Measurements from ENCODE around the gene CFAP107. TPM values are rescaled to one million over a fixed set of nuclear protein-coding genes. Genes with fewer than 3 reads are reported as not detected.

The CFAP107 gene
- total and polyA plus RNA-seq, 4 donors, result not detected

DNA sequence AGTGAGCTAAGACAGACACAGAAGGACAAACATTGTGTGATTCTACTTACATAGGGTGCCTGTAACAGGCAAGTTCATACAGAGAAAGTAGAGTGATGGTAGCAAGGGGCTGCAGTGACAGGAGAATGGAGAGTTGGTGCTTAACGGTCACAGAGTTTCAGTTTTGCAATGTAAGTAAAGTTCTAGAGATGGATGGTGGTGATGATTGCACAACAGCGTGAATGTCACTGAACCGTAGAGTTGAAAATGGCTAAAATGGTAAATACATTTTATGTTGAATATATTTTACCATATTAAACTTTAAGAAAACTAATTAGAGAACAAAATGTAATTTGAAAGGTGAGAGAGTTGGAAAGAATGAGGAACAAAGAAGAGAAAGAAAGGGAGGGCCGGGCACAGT is 8.7 kb downstream of the CFAP107 start:
- peaks cover 0 to 6% (median 2%) of the 10 kb centered on the region in 4 donors for H3K27me3 ChIP-seq (ENCODE audit: control insufficient read depth in 4 of 4, insufficient read depth in 4 of 4, low read length in 3 of 4)
- no peak overlapping the region for H3K9ac ChIP-seq (ENCODE audit: low read depth in 1 of 2, low read length in 2 of 2)
- no peak for DNase-seq (ENCODE audit: low spot score)
- no peak overlapping the region for H3K4me3 ChIP-seq (ENCODE audit: low read depth in 1 of 3, low read length in 3 of 3)
- H3K4me1 ChIP-seq (ENCODE audit: control insufficient read depth in 4 of 4, insufficient read depth in 4 of 4, low read length in 3 of 4), result no peaks in the 10 kb centered on the region
- H3K27ac ChIP-seq (ENCODE audit: low read depth in 1 of 2, low read length in 2 of 2), result no peak overlapping the region
- WGBS, result 79% methylated on average over 4 of the region's 4 CpGs
- H3K9me3 ChIP-seq (ENCODE audit: control insufficient read depth in 4 of 4, low read length in 3 of 4), result peaks cover 0 to 5% (median 0%) of the 10 kb centered on the region in 4 donors
- TF ChIP-seq RAD21 (IDR thresholded peaks at IDR 0.05) (no peak), RXRA (IDR thresholded peaks at IDR 0.05) (no peak), TAF1 (conservative IDR thresholded peaks at IDR 0.05) (no peak), GABPA (IDR thresholded peaks at IDR 0.05 in 1 of 2, conservative IDR thresholded peaks at IDR 0.05 in 1 of 2) (no peak), FOXA2 (IDR thresholded peaks at IDR 0.05) (no peak), SP1 (IDR thresholded peaks at IDR 0.05) (no peak), JUND (IDR thresholded peaks at IDR 0.05) (no peak), HNF4A (conservative IDR thresholded peaks at IDR 0.05) (no peak)
- TF ChIP-seq, protein P1, sequence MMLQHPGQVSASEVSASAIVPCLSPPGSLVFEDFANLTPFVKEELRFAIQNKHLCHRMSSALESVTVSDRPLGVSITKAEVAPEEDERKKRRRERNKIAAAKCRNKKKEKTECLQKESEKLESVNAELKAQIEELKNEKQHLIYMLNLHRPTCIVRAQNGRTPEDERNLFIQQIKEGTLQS (IDR thresholded peaks at IDR 0.05), result no peak
- TF ChIP-seq, protein P2, sequence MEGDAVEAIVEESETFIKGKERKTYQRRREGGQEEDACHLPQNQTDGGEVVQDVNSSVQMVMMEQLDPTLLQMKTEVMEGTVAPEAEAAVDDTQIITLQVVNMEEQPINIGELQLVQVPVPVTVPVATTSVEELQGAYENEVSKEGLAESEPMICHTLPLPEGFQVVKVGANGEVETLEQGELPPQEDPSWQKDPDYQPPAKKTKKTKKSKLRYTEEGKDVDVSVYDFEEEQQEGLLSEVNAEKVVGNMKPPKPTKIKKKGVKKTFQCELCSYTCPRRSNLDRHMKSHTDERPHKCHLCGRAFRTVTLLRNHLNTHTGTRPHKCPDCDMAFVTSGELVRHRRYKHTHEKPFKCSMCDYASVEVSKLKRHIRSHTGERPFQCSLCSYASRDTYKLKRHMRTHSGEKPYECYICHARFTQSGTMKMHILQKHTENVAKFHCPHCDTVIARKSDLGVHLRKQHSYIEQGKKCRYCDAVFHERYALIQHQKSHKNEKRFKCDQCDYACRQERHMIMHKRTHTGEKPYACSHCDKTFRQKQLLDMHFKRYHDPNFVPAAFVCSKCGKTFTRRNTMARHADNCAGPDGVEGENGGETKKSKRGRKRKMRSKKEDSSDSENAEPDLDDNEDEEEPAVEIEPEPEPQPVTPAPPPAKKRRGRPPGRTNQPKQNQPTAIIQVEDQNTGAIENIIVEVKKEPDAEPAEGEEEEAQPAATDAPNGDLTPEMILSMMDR (IDR thresholded peaks at IDR 0.05; ENCODE audit: low read depth, low read length, missing input control), result no peak
- TF ChIP-seq, protein P3, sequence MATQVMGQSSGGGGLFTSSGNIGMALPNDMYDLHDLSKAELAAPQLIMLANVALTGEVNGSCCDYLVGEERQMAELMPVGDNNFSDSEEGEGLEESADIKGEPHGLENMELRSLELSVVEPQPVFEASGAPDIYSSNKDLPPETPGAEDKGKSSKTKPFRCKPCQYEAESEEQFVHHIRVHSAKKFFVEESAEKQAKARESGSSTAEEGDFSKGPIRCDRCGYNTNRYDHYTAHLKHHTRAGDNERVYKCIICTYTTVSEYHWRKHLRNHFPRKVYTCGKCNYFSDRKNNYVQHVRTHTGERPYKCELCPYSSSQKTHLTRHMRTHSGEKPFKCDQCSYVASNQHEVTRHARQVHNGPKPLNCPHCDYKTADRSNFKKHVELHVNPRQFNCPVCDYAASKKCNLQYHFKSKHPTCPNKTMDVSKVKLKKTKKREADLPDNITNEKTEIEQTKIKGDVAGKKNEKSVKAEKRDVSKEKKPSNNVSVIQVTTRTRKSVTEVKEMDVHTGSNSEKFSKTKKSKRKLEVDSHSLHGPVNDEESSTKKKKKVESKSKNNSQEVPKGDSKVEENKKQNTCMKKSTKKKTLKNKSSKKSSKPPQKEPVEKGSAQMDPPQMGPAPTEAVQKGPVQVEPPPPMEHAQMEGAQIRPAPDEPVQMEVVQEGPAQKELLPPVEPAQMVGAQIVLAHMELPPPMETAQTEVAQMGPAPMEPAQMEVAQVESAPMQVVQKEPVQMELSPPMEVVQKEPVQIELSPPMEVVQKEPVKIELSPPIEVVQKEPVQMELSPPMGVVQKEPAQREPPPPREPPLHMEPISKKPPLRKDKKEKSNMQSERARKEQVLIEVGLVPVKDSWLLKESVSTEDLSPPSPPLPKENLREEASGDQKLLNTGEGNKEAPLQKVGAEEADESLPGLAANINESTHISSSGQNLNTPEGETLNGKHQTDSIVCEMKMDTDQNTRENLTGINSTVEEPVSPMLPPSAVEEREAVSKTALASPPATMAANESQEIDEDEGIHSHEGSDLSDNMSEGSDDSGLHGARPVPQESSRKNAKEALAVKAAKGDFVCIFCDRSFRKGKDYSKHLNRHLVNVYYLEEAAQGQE (IDR thresholded peaks at IDR 0.05), result no peak
- TF ChIP-seq, protein P4, sequence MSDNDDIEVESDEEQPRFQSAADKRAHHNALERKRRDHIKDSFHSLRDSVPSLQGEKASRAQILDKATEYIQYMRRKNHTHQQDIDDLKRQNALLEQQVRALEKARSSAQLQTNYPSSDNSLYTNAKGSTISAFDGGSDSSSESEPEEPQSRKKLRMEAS (IDR thresholded peaks at IDR 0.05), result no peak
- no peaks in the 10 kb centered on the region for H3K36me3 ChIP-seq (ENCODE audit: control insufficient read depth in 4 of 4, insufficient read depth in 3 of 4, low read depth in 1 of 4, low read length in 3 of 4)

DNA sequence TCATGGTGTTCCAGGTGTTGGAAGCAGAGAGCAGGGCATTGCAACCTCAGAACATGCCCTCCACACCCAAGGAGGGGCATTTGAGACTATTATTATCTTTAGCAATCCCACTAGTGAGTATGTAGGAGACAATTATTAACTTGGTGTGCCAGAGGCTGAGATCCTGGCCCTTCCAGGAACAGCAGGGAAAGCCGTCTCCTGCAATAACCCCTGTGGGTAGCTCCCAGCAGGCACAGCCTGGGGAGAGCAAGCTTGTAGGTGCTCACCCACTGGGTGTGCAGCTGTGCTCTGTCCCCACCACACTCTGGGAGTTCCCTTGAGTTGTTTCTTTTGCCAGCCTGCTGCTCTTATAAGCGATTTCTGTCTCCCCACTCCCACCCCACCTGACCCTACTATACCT is 10.3 kb downstream of the CFAP107 start:
- H3K27ac ChIP-seq (ENCODE audit: low read depth in 1 of 2, low read length in 2 of 2), result no peak overlapping the region
- WGBS, result 54% methylated on average over 2 of the region's 2 CpGs
- no peak overlapping the region for H3K4me3 ChIP-seq (ENCODE audit: low read depth in 1 of 3, low read length in 3 of 3)
- H3K4me1 ChIP-seq (ENCODE audit: control insufficient read depth in 4 of 4, insufficient read depth in 4 of 4, low read length in 3 of 4), result no peaks in the 10 kb centered on the region
- DNase-seq (ENCODE audit: low spot score), result no peak
- H3K9ac ChIP-seq (ENCODE audit: low read depth in 1 of 2, low read length in 2 of 2), result no peak overlapping the region
- no peak for TF ChIP-seq FOXA2 (IDR thresholded peaks at IDR 0.05)
- TF ChIP-seq TAF1 (conservative IDR thresholded peaks at IDR 0.05), result no peak
- no peak for TF ChIP-seq FOXA1 (IDR thresholded peaks at IDR 0.05)
- no peak for TF ChIP-seq SP1 (IDR thresholded peaks at IDR 0.05)
- TF ChIP-seq RAD21 (IDR thresholded peaks at IDR 0.05), result no peak
- TF ChIP-seq, protein P1 (IDR thresholded peaks at IDR 0.05), result no peak
- TF ChIP-seq, protein P5, sequence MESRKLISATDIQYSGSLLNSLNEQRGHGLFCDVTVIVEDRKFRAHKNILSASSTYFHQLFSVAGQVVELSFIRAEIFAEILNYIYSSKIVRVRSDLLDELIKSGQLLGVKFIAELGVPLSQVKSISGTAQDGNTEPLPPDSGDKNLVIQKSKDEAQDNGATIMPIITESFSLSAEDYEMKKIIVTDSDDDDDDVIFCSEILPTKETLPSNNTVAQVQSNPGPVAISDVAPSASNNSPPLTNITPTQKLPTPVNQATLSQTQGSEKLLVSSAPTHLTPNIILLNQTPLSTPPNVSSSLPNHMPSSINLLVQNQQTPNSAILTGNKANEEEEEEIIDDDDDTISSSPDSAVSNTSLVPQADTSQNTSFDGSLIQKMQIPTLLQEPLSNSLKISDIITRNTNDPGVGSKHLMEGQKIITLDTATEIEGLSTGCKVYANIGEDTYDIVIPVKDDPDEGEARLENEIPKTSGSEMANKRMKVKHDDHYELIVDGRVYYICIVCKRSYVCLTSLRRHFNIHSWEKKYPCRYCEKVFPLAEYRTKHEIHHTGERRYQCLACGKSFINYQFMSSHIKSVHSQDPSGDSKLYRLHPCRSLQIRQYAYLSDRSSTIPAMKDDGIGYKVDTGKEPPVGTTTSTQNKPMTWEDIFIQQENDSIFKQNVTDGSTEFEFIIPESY (IDR thresholded peaks at IDR 0.05), result no peak
- no peaks in the 10 kb centered on the region for H3K36me3 ChIP-seq (ENCODE audit: control insufficient read depth in 4 of 4, insufficient read depth in 3 of 4, low read depth in 1 of 4, low read length in 3 of 4)
- no peaks in the 10 kb centered on the region for H3K9me3 ChIP-seq (ENCODE audit: control insufficient read depth in 4 of 4, low read length in 3 of 4)
- peaks cover 0 to 6% (median 2%) of the 10 kb centered on the region in 4 donors for H3K27me3 ChIP-seq (ENCODE audit: control insufficient read depth in 4 of 4, insufficient read depth in 4 of 4, low read length in 3 of 4)
